ENCODE measurements around the gene SMIM41.

SMIM41 gene

DNA sequence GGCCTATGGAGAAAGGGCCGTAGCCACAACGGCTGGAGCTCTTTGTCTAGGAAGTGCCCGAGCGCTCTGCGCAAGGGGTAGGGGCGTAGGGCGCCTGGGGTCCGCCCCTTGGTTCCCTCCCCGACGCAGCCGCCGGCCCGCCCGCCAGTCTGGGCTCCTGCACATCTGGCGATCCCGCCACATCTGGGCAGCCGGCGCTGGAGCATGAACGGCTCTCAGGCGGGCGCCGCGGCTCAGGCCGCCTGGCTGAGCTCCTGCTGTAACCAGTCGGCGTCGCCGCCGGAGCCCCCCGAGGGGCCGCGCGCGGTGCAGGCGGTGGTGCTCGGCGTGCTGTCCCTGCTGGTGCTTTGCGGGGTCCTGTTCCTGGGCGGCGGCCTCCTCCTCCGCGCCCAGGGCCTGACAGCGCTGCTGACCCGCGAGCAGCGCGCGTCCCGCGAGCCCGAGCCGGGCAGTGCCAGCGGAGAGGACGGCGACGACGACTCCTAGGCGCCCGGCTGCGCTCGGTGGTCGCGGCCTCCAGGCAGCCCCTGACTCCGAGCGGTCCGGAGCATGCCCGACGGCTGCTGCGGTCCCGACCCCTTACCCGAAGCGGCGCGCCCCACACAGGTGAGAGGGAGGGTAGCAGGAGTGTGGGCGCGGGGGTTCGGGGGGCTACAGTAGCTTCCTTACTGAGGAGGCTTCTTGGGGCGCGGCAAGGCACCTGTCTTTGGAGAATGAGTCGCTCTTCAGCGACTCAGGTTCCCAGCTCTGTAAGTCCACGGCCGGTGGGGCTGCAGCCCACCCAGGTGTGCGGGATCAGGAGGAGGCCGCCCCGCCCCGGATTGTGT lies at the start of gene SMIM41:
TSS of gene SMIM41 (plus strand) at position 129 of the 827 bp plus-strand sequence. CDS start at position 205, 76 bp downstream.
- H3K27ac ChIP-seq = 0 out of 2 replicates have a peak within 1 kb of the TSS, but pooled peaks have one; percentile 1
- POLR2A ChIA-PET (ENCODE audit: low non-redundant PET) = no interaction called here
- TF ChIP-seq, protein P1, sequence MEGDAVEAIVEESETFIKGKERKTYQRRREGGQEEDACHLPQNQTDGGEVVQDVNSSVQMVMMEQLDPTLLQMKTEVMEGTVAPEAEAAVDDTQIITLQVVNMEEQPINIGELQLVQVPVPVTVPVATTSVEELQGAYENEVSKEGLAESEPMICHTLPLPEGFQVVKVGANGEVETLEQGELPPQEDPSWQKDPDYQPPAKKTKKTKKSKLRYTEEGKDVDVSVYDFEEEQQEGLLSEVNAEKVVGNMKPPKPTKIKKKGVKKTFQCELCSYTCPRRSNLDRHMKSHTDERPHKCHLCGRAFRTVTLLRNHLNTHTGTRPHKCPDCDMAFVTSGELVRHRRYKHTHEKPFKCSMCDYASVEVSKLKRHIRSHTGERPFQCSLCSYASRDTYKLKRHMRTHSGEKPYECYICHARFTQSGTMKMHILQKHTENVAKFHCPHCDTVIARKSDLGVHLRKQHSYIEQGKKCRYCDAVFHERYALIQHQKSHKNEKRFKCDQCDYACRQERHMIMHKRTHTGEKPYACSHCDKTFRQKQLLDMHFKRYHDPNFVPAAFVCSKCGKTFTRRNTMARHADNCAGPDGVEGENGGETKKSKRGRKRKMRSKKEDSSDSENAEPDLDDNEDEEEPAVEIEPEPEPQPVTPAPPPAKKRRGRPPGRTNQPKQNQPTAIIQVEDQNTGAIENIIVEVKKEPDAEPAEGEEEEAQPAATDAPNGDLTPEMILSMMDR (conservative IDR thresholded peaks at IDR 0.05; ENCODE audit: low read depth) = no peak
- DNase-seq (ENCODE audit: low spot score) = no peak
- CTCF ChIA-PET = interaction anchor here (0.6 to 6.9 kb wide), 2 partner anchors 25 to 54 kb away, joined by 3 to 56 read pairs; no protein-coding TSS in a partner anchor

DNA sequence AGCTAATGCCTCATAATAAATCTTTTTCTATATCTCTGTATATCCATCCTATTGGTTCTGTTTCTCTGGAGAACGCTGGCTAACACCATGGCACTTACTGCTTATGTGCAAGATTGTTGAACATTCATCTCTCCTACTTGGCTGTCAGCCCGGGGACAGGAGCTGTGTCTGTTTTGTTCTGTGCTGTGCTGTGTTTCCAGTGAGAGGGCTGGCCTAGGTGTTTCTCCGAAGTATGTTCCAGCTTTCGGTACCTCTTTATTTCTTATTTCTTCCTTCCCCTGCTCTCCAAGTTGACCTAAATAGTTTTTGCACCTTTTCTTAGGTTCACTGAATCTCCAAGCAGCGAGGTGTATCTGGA lies 47.1 kb upstream of the SMIM41 start:
- ChIA-PET CTCF (interaction anchor here (0.5 to 2.1 kb wide), 5 partner anchors 9 to 1837 kb away, joined by 3 to 8 read pairs (median 5); no protein-coding TSS in a partner anchor), POLR2A (ENCODE audit: low non-redundant PET) (no interaction called here)
- peak overlapping the region; percentile 63 for H3K27ac ChIP-seq

DNA sequence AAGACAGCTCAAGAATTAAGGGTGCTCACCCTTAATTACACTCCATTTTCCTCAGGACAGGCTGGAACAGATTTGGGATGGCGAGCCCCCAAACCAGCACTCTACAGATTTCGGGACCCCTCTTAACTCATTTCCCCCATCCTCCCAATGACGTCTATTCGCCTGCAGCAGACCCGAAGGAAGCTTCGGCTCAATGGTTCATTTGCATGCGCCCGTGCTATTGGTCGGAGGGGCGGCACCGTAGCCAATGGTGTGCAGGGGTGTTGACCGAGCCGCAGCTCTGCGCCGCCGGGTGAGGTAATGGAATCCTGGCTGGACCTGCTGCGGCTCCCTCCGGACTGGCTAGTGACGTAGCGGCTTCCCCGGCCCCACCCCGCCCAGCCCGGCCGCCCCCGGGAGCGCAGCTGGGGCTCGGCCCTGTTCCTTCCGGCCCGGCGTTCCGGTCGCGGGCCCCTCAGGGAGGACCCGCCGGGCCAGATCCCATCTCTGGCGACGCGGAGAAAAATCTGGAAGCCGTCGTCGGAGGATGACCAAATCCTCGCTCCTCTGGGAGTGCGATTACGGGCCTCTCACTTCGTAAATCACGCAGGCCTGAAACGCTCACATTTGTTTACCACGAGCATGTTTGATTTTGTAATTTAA lies 46.6 kb upstream of the SMIM41 start:
- TF ChIP-seq, protein P1 (conservative IDR thresholded peaks at IDR 0.05; ENCODE audit: low read depth) = no peak
- DNase-seq (ENCODE audit: low spot score) = peak; percentile 97
- POLR2A ChIA-PET (ENCODE audit: low non-redundant PET) = no interaction called here
- H3K27ac ChIP-seq = peak overlapping the region; percentile 63
- CTCF ChIA-PET = interaction anchor here (0.5 to 2.1 kb wide), 6 partner anchors 9 to 1837 kb away, joined by 3 to 8 read pairs (median 5); no protein-coding TSS in a partner anchor

More for the DNA sequence above, 47.1 kb upstream of the SMIM41 start:
- no peak for DNase-seq (ENCODE audit: low spot score)
- TF ChIP-seq, protein P1 (conservative IDR thresholded peaks at IDR 0.05; ENCODE audit: low read depth) = no peak

DNA sequence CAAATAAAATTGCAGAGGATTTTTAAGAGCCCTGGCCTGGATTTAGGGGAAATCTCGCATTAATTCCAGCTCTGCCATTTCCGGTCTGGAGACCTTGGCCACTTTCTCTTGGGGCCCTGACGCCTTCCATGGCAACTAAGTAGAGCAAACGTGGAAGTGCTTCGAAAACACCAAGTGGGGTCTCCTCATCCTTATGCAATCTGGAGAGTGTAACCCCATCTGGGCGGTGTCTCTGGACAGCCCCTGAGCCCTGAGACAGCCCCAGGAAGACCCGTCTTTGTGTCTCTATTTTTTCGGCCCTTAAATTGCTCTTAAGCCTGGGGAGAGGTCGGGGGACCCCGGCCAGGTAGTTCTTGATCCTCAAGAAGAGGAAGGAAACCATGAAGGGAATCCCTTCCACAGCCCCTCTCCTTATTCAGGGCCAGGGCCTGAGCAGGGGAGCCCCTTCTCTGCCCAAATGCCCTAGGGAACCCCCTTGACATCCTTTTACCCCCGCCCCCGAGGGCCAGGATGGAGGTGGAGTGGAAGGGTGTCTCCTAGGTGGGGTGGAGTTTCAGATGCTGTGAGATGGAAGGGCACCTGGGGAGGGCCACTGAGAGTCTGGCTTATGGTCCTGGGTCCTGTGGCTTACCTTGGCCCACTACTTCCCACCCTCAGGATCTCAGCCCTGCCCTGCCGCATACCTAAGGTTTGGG lies 45.9 kb upstream of the SMIM41 start:
- peak overlapping the region; percentile 63 for H3K27ac ChIP-seq
- ChIA-PET CTCF (interaction anchor here (0.8 to 2.1 kb wide), 3 partner anchors 10 to 49 kb away, joined by 3 to 7 read pairs (median 5); no protein-coding TSS in a partner anchor), POLR2A (ENCODE audit: low non-redundant PET) (no interaction called here)
- DNase-seq (ENCODE audit: low spot score) = no peak
- TF ChIP-seq, protein P1 (conservative IDR thresholded peaks at IDR 0.05; ENCODE audit: low read depth) = no peak

DNA sequence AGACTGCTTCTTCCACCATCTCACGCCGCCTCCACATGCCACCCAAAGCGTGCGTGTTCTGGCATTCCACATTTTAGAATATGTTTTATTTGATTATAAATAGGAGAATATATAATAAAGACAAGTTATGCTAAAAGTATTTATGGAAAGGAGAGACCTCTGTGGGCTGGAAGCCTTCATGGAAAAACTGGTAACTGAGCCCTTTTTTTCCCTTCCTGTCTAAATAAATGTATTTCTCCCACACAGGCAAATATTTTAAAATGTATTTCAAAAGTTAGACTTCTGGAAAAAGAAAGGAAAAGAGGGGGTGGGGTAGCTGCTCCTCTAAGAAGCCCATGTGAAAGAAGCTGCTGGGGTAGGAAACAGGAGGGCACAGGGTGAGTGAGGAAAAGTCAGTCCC lies 44.3 kb upstream of the SMIM41 start:
- DNase-seq (ENCODE audit: low spot score) = no peak
- no peak overlapping the region for H3K27ac ChIP-seq
- TF ChIP-seq, protein P1 (conservative IDR thresholded peaks at IDR 0.05; ENCODE audit: low read depth) = no peak
- ChIA-PET POLR2A (ENCODE audit: low non-redundant PET) (no interaction called here), CTCF (no interaction called here)

DNA sequence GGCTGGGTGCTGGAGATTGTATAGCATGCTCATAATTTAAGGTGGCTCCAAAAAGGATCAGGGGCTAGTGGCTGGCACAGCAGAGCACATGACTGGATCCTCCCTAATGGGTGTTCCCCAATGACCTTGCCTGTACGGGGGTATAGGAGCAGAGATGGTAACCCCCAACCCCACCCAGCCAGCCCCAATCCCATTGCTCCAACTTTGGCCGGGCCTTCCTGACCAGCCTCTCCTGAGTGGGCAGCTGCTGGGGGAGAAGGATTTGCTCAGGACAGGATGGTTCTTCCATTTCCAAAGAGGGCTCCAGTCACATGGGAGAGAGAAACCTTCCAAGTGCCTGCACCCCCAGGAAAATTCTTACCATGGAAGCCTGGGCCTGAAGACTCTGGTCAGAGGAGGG lies 43.6 kb upstream of the SMIM41 start:
- TF ChIP-seq, protein P1 (conservative IDR thresholded peaks at IDR 0.05; ENCODE audit: low read depth) = no peak
- DNase-seq (ENCODE audit: low spot score) = no peak
- peak overlapping the region; percentile 51; the same call in 1 of the 2 replicates for H3K27ac ChIP-seq
- ChIA-PET POLR2A (ENCODE audit: low non-redundant PET) (no interaction called here), CTCF (no interaction called here)

All from RWPE1 (cell line).